Nephron progenitor cell (in vitro differentiated cells): Measurements from ENCODE around the gene APBB2.

Experiments used
- DNase-seq: peaks from one replicate; pipeline ENCODE4 v3.0.0; 2021
- H3K27ac Mint-ChIP-seq: 2 replicates; pipeline ENCODE4 v1.8.0; 2021; ENCODE audit warnings: mild to moderate bottlenecking, moderate library complexity, mixed read lengths
- H3K27me3 Mint-ChIP-seq: 2 replicates; pipeline ENCODE4 v1.8.0; 2021; ENCODE audit warnings: mild to moderate bottlenecking, low read depth, mixed read lengths; ENCODE audit not compliant: poor library complexity
- H3K36me3 Mint-ChIP-seq: 2 replicates; pipeline ENCODE4 v1.8.0; 2021; ENCODE audit warnings: low read depth, mixed read lengths
- H3K4me1 Mint-ChIP-seq: 2 replicates; pipeline ENCODE4 v1.8.0; 2021; ENCODE audit warnings: mixed read lengths
- H3K4me3 Mint-ChIP-seq: 2 replicates; pipeline ENCODE4 v1.8.0; 2021; ENCODE audit warnings: mild to moderate bottlenecking, moderate library complexity, mixed read lengths
- H3K9me3 Mint-ChIP-seq: 2 replicates; pipeline ENCODE4 v1.8.0; 2021; ENCODE audit warnings: mild to moderate bottlenecking, moderate library complexity, mixed read lengths
- CTCF ChIP-seq: fragments of 200-600 bp; sonication (generic); IDR thresholded peaks from 2 replicates; pipeline ENCODE4 v1.5.0; 2021; ENCODE audit warnings: antibody characterized with exemption

The APBB2 gene

GRCh38 chr4:41184009-41184408, 30.3 kb downstream of the APBB2 start:
- Mint-ChIP-seq H3K4me1 (no peaks in the 10 kb centered on the region), H3K4me3 (no peak overlapping the region), H3K27me3 (peaks cover 4% of the 10 kb centered on the region), H3K9me3 (peaks cover 24% of the 10 kb centered on the region), H3K36me3 (peaks cover 9% of the 10 kb centered on the region), H3K27ac (no peak overlapping the region)
- TF ChIP-seq CTCF = no peak
- no peak for DNase-seq

- Mint-ChIP-seq H3K27me3 (no peaks in the 10 kb centered on the region), H3K4me3 (no peak overlapping the region), H3K9me3 (peaks cover 24% of the 10 kb centered on the region), H3K27ac (no peak overlapping the region), H3K36me3 (peaks cover 9% of the 10 kb centered on the region), H3K4me1 (no peaks in the 10 kb centered on the region)
- no peak for DNase-seq
- no peak for TF ChIP-seq CTCF
Measured at GRCh38 chr4:41183021-41183553, 31.3 kb downstream of the APBB2 start.

GRCh38 chr4:41181037-41181436, 33.3 kb downstream of the APBB2 start:
- TF ChIP-seq CTCF = no peak
- H3K27me3 Mint-ChIP-seq = no peaks in the 10 kb centered on the region
- H3K9me3 Mint-ChIP-seq = peaks cover 24% of the 10 kb centered on the region
- H3K4me3 Mint-ChIP-seq = no peak overlapping the region
- H3K36me3 Mint-ChIP-seq = peaks cover 9% of the 10 kb centered on the region
- peaks cover 5% of the 10 kb centered on the region for H3K4me1 Mint-ChIP-seq
- H3K27ac Mint-ChIP-seq = no peak overlapping the region
- no peak for DNase-seq

GRCh38 chr4:41179498-41180195, 34.7 kb downstream of the APBB2 start:
- DNase-seq = no peak
- Mint-ChIP-seq H3K4me1 (peaks cover 6% of the 10 kb centered on the region), H3K36me3 (peaks cover 3% of the 10 kb centered on the region), H3K9me3 (peaks cover 17% of the 10 kb centered on the region), H3K4me3 (no peak overlapping the region), H3K27me3 (no peaks in the 10 kb centered on the region), H3K27ac (no peak overlapping the region)
- TF ChIP-seq CTCF = no peak

GRCh38 chr4:41178372-41179370, 35.7 kb downstream of the APBB2 start:
- peak overlapping the region; percentile 47 for H3K27ac Mint-ChIP-seq
- no peak for TF ChIP-seq CTCF

More at GRCh38 chr4:41178372-41179370, 35.7 kb downstream of the APBB2 start:
- peaks cover 13% of the 10 kb centered on the region for H3K4me1 Mint-ChIP-seq
- H3K27me3 Mint-ChIP-seq = no peaks in the 10 kb centered on the region
- no peaks in the 10 kb centered on the region for H3K36me3 Mint-ChIP-seq
- no peak overlapping the region for H3K4me3 Mint-ChIP-seq
- peaks cover 11% of the 10 kb centered on the region for H3K9me3 Mint-ChIP-seq
- no peak for DNase-seq
